ENCODE results near the gene RBKS.

RBKS gene

GRCh38 chr2:27852691-27853090, 37.5 kb downstream of the RBKS start:
- no peaks in the 10 kb centered on the region for H3K4me1 ChIP-seq (ENCODE audit: insufficient read depth, low read length)
- H3K36me3 ChIP-seq (ENCODE audit: insufficient read depth, low read length), result no peaks in the 10 kb centered on the region
- H3K27ac ChIP-seq (ENCODE audit: low read depth, low read length), result no peak overlapping the region
- peaks cover 7% of the 10 kb centered on the region for H3K9me3 ChIP-seq (ENCODE audit: insufficient read depth, low read depth, low read length)
- no CpG with 5 or more reads among the region's 1 CpG for WGBS
- H3K9ac ChIP-seq (ENCODE audit: low read depth, low read length), result no peak overlapping the region
- H3K27me3 ChIP-seq (ENCODE audit: insufficient read depth, low read length), result no peaks in the 10 kb centered on the region
- no peak overlapping the region for H3K4me3 ChIP-seq (ENCODE audit: low read length)

GRCh38 chr2:27849558-27850205, 40.5 kb downstream of the RBKS start:
- 92% methylated on average over 3 of the region's 3 CpGs for WGBS
- no peak overlapping the region for H3K27ac ChIP-seq (ENCODE audit: low read depth, low read length)
- no peaks in the 10 kb centered on the region for H3K36me3 ChIP-seq (ENCODE audit: insufficient read depth, low read length)
- no peak overlapping the region for H3K4me3 ChIP-seq (ENCODE audit: low read length)
- H3K27me3 ChIP-seq (ENCODE audit: insufficient read depth, low read length), result no peaks in the 10 kb centered on the region
- no peak overlapping the region for H3K9ac ChIP-seq (ENCODE audit: low read depth, low read length)
- no peaks in the 10 kb centered on the region for H3K4me1 ChIP-seq (ENCODE audit: insufficient read depth, low read length)
- no peaks in the 10 kb centered on the region for H3K9me3 ChIP-seq (ENCODE audit: insufficient read depth, low read depth, low read length)

GRCh38 chr2:27847333-27847732, 42.9 kb downstream of the RBKS start:
- WGBS, result 85% methylated on average over 2 of the region's 2 CpGs
- Histone ChIP-seq H3K27me3 (ENCODE audit: insufficient read depth, low read length) (no peaks in the 10 kb centered on the region), H3K9ac (ENCODE audit: low read depth, low read length) (no peak overlapping the region), H3K4me1 (ENCODE audit: insufficient read depth, low read length) (no peaks in the 10 kb centered on the region), H3K9me3 (ENCODE audit: insufficient read depth, low read depth, low read length) (no peaks in the 10 kb centered on the region), H3K27ac (ENCODE audit: low read depth, low read length) (no peak overlapping the region), H3K36me3 (ENCODE audit: insufficient read depth, low read length) (no peaks in the 10 kb centered on the region), H3K4me3 (ENCODE audit: low read length) (no peak overlapping the region)

- H3K27me3 ChIP-seq (ENCODE audit: insufficient read depth, low read length), result no peaks in the 10 kb centered on the region
- H3K36me3 ChIP-seq (ENCODE audit: insufficient read depth, low read length), result no peaks in the 10 kb centered on the region
- no peak overlapping the region for H3K27ac ChIP-seq (ENCODE audit: low read depth, low read length)
- H3K4me3 ChIP-seq (ENCODE audit: low read length), result no peak overlapping the region
- H3K4me1 ChIP-seq (ENCODE audit: insufficient read depth, low read length), result no peaks in the 10 kb centered on the region
- no peak overlapping the region for H3K9ac ChIP-seq (ENCODE audit: low read depth, low read length)
- WGBS, result 97% methylated on average over 4 of the region's 4 CpGs
- no peaks in the 10 kb centered on the region for H3K9me3 ChIP-seq (ENCODE audit: insufficient read depth, low read depth, low read length)
These were observed 45.3 kb downstream of the RBKS start for GRCh38 chr2:27844821-27845255.

- Histone ChIP-seq H3K36me3 (ENCODE audit: insufficient read depth, low read length) (no peaks in the 10 kb centered on the region), H3K4me1 (ENCODE audit: insufficient read depth, low read length) (no peaks in the 10 kb centered on the region), H3K27ac (ENCODE audit: low read depth, low read length) (no peak overlapping the region), H3K4me3 (ENCODE audit: low read length) (no peak overlapping the region), H3K9me3 (ENCODE audit: insufficient read depth, low read depth, low read length) (no peaks in the 10 kb centered on the region), H3K9ac (ENCODE audit: low read depth, low read length) (no peak overlapping the region), H3K27me3 (ENCODE audit: insufficient read depth, low read length) (no peaks in the 10 kb centered on the region)
- whole genome bisulfite sequencing, result 92% methylated on average over 6 of the region's 7 CpGs
These were observed 46.2 kb downstream of the RBKS start for GRCh38 chr2:27843992-27844391.

- no peaks in the 10 kb centered on the region for H3K4me1 ChIP-seq (ENCODE audit: insufficient read depth, low read length)
- no peak overlapping the region for H3K9ac ChIP-seq (ENCODE audit: low read depth, low read length)
- no peaks in the 10 kb centered on the region for H3K9me3 ChIP-seq (ENCODE audit: insufficient read depth, low read depth, low read length)
- H3K36me3 ChIP-seq (ENCODE audit: insufficient read depth, low read length), result no peaks in the 10 kb centered on the region
- H3K27ac ChIP-seq (ENCODE audit: low read depth, low read length), result no peak overlapping the region
- no peak overlapping the region for H3K4me3 ChIP-seq (ENCODE audit: low read length)
- no peaks in the 10 kb centered on the region for H3K27me3 ChIP-seq (ENCODE audit: insufficient read depth, low read length)
- WGBS, result 91% methylated on average over 4 of the region's 5 CpGs
These were observed 47.3 kb downstream of the RBKS start for GRCh38 chr2:27842894-27843293.

- 87% methylated on average over 2 of the region's 3 CpGs for WGBS
- no peak overlapping the region for H3K9ac ChIP-seq (ENCODE audit: low read depth, low read length)
- H3K36me3 ChIP-seq (ENCODE audit: insufficient read depth, low read length), result no peaks in the 10 kb centered on the region
- H3K27me3 ChIP-seq (ENCODE audit: insufficient read depth, low read length), result no peaks in the 10 kb centered on the region
- no peak overlapping the region for H3K27ac ChIP-seq (ENCODE audit: low read depth, low read length)
- H3K4me1 ChIP-seq (ENCODE audit: insufficient read depth, low read length), result no peaks in the 10 kb centered on the region
- no peaks in the 10 kb centered on the region for H3K9me3 ChIP-seq (ENCODE audit: insufficient read depth, low read depth, low read length)
- no peak overlapping the region for H3K4me3 ChIP-seq (ENCODE audit: low read length)
These were observed 51.1 kb downstream of the RBKS start for GRCh38 chr2:27839022-27839618.

GRCh38 chr2:27838502-27838901, 51.7 kb downstream of the RBKS start:
- Histone ChIP-seq H3K9me3 (ENCODE audit: insufficient read depth, low read depth, low read length) (no peaks in the 10 kb centered on the region), H3K36me3 (ENCODE audit: insufficient read depth, low read length) (no peaks in the 10 kb centered on the region), H3K27ac (ENCODE audit: low read depth, low read length) (no peak overlapping the region), H3K9ac (ENCODE audit: low read depth, low read length) (no peak overlapping the region), H3K4me1 (ENCODE audit: insufficient read depth, low read length) (no peaks in the 10 kb centered on the region), H3K27me3 (ENCODE audit: insufficient read depth, low read length) (no peaks in the 10 kb centered on the region), H3K4me3 (ENCODE audit: low read length) (no peak overlapping the region)

- Histone ChIP-seq H3K36me3 (ENCODE audit: insufficient read depth, low read length) (no peaks in the 10 kb centered on the region), H3K4me1 (ENCODE audit: insufficient read depth, low read length) (no peaks in the 10 kb centered on the region), H3K27me3 (ENCODE audit: insufficient read depth, low read length) (no peaks in the 10 kb centered on the region), H3K9me3 (ENCODE audit: insufficient read depth, low read depth, low read length) (no peaks in the 10 kb centered on the region), H3K4me3 (ENCODE audit: low read length) (no peak overlapping the region), H3K9ac (ENCODE audit: low read depth, low read length) (no peak overlapping the region), H3K27ac (ENCODE audit: low read depth, low read length) (no peak overlapping the region)
- 39% methylated on average over 1 of the region's 1 CpG for WGBS
These were observed 56.3 kb downstream of the RBKS start for GRCh38 chr2:27833931-27834330.

- Histone ChIP-seq H3K27ac (ENCODE audit: low read depth, low read length) (no peak overlapping the region), H3K27me3 (ENCODE audit: insufficient read depth, low read length) (no peaks in the 10 kb centered on the region), H3K4me1 (ENCODE audit: insufficient read depth, low read length) (no peaks in the 10 kb centered on the region), H3K36me3 (ENCODE audit: insufficient read depth, low read length) (no peaks in the 10 kb centered on the region), H3K9ac (ENCODE audit: low read depth, low read length) (no peak overlapping the region), H3K4me3 (ENCODE audit: low read length) (no peak overlapping the region), H3K9me3 (ENCODE audit: insufficient read depth, low read depth, low read length) (no peaks in the 10 kb centered on the region)
- 96% methylated on average over 2 of the region's 2 CpGs for WGBS
These were observed 57.8 kb downstream of the RBKS start for GRCh38 chr2:27832396-27832795.

- Histone ChIP-seq H3K9ac (ENCODE audit: low read depth, low read length) (no peak overlapping the region), H3K9me3 (ENCODE audit: insufficient read depth, low read depth, low read length) (no peaks in the 10 kb centered on the region), H3K27me3 (ENCODE audit: insufficient read depth, low read length) (no peaks in the 10 kb centered on the region), H3K27ac (ENCODE audit: low read depth, low read length) (no peak overlapping the region), H3K4me3 (ENCODE audit: low read length) (no peak overlapping the region), H3K36me3 (ENCODE audit: insufficient read depth, low read length) (no peaks in the 10 kb centered on the region), H3K4me1 (ENCODE audit: insufficient read depth, low read length) (no peaks in the 10 kb centered on the region)
- 95% methylated on average over 5 of the region's 7 CpGs for whole genome bisulfite sequencing
These were observed 58.7 kb downstream of the RBKS start for GRCh38 chr2:27831279-27832050.
